Stimulated activated CD4-positive, alpha-beta T cell treated with anti-CD3 and anti-CD28 coated beads, Interleukin-4, amount 100 ng/mL, for 4 hours (primary cell): Measurements from ENCODE around the gene ZRANB1.

Experiments
- DNase-seq, 2 experiments: peaks; one replicate each; pipeline ENCODE4 v3.0.0-alpha.2; 2020

Gene ZRANB1

GRCh38 chr10:124996127-124996853 lies 54.4 kb downstream of the ZRANB1 start:
- DNase-seq, result no peak

GRCh38 chr10:124996854-124997215 lies 54.9 kb downstream of the ZRANB1 start:
- DNase-seq, result no peak

- DNase-seq, result no peak
Measured at GRCh38 chr10:124997306-124997705, 55.4 kb downstream of the ZRANB1 start.

DNA sequence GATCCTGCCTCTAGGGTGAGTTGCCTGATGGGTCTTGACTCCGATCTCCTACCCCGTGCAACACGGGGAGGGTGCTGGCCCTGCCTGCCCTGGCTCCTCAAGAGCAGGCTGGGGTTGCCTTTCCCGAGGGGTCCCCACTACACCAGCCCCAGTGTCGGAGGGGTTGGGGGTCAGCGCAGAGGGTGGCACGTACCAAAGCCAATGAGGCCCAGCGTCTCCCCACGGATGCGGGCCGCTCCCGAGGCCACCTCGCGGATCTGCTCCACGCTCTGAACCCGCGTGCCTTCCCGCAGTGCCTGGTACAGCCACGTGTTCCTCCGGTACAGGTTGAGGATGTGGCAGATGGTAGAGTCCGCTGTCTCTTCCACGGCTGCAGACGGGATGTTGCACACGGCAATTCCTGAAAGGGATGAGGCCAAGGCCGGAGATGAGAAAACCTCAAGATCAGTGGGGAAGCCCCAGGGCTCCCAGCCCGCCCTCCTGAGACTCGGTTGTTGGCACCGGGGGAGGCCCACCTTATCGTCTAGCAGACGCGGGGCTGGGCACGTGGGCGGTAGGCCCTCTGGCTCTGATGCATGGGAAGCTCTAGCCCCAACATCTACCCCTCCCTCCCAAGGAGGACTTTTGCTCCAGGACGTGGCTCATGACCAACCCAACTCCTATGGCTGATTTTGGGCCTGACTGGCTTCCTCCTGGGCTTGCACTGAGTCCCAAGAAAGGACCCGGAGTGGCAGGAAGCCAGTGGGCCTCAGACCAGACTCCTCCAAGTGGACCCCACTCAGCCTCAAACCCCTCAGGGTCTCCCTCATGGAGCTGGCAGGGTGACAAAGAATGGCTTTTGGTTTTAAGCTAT lies 56.1 kb downstream of the ZRANB1 start:
- no peak for DNase-seq

DNA sequence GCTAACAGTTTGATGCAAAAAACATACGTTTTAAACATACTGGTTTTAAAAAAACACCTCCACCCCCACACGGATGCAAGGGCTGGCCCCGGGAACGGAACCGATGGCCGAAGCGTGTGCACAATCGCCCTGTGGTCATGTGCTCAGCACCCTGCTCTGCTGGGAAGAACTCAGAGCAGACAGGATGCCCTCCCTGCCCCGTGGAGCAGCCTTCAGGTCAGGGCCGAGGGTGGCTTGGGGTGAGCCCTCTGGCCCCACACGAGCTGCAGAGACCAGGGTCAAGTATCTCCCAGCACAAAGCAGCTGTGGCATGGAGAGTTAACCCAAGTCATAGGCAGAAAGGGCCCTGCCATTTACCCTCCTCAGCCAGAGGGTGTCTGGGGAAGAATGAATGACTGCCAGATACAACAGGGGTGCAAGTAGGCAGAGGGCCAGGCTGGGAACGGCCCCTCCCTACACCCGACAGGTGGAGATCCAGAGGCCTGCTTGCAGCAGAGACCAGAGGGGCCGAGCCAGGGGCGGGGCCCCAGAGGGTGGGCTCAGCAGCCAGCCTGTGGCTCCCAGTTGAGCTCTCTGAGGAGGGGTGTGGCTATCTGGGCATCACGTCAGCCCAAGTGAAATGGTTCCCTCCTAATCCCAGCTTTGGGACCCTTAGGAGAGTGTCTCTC lies 56.8 kb downstream of the ZRANB1 start:
- no peak for DNase-seq

- no peak for DNase-seq
Measured at GRCh38 chr10:124999433-125000365, 57.8 kb downstream of the ZRANB1 start.

DNA sequence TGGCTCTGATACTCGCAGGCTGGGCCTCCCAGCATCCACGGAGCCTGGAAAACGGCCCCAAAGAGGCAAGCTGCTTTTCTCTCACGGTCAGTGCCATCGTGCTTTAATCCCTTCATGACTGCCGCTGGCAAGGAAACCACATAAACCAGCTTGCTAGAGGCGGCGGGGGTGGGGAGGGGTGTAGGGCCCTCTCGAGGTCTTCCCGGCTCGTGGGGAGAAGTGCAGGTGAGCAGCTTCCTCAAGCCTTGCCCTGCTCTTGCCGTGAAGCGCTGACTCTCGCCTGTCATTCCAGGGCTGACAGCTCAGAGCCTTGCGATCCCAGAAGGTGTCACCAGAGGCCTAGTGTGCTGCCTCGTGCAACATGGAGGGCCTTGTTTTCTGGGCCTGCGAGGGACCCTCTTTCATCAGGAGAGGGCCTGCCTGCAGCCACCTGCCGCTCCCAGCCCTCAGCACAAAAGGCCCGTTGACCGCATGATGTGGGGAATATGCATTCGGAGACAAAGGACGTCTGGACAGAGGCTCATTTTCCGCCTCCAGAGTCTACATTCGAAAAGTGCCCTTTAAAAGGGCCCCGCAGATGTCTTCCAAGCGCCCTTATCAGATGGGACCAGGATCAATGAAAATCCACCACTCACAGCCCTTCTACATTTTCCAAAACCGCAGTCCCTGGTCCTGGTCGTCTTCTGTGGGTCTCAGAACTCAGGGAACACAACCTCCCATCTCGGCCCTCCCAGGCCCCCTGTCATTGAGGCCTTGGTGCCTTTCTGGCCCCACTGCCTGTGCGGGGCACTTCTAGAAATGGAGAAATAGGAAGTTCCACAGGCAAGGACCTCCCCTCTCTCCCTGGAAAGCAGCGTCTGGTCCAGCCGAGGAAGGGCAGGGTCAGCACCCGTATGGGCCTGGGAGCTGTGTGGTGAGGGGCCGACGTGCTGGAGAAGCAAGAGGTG lies 58.7 kb downstream of the ZRANB1 start:
- DNase-seq, result no peak

DNA sequence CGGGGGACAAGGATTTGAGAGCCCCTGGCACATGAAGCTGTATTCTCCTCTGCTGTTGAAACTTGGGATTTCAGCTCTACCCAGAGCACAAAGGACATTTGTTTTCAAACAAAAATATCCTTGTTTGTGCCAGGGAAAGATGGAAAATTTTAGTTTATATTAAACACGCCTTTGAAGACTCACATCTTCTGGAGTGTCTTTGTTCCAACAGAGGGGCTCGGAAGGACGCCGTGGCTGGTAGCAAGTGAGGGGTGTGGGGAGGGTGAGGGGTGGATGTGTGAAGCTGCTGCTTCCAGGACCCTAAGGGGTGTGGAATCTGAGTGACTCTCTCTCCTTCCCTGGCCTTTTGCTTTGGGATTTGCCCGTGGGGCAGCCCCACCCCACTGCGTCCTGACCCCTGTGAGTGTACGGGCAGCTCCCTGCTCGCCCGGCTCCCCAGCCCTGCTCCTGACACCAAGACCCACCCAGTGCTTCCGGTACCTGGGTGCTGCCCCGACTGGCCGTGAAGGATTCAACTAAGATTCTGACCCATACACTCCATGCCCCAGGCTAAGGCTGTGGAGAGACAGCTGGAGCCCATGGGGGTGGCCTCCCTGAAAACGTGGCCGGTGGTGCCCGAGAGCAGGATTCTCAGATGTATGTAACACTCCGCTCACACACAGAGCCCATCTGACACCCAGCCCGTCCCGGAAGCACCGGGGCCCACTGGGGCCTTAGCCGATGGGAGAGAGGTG lies 59.6 kb downstream of the ZRANB1 start:
- no peak for DNase-seq

GRCh38 chr10:125002047-125002422 lies 60.1 kb downstream of the ZRANB1 start:
- DNase-seq, result no peak

- no peak for DNase-seq
Measured at GRCh38 chr10:125002423-125003145, 60.7 kb downstream of the ZRANB1 start.

DNA sequence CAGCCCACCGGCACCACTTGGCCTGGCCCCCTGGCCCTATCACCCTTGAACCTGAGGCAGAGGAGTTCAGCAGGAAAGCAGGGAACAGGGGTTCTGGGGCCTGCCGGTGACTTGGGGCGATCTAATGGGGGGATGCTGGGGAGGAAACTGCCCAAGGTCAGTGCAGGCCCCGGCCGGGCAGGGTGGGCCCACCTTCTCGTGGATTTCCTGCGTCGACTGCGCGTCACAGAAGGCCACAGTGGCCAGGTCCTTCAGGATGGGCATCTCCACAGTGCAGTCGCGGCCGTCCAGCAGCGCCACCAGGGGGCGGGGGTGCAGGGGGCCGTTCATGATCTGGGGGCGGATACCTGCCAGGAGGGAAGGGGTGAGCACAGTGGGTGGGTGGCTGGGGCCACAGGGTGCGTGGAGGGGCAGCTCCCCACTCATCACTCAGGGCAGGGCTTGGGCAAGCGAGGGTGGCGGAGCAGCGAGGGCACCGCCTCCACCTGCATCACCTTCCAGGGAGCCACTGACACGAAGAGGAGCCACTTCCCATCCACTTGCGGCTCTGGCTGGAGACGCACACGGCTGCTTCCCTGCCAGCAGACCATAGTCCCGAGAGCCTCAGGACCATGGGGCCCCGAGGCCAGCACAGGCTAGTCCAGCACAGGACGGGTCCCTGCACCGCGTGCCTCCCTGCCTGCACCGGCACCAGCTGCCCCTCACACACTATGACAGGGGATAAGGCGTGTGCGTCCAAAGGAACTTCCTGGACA lies 61.4 kb downstream of the ZRANB1 start:
- no peak for DNase-seq

DNA sequence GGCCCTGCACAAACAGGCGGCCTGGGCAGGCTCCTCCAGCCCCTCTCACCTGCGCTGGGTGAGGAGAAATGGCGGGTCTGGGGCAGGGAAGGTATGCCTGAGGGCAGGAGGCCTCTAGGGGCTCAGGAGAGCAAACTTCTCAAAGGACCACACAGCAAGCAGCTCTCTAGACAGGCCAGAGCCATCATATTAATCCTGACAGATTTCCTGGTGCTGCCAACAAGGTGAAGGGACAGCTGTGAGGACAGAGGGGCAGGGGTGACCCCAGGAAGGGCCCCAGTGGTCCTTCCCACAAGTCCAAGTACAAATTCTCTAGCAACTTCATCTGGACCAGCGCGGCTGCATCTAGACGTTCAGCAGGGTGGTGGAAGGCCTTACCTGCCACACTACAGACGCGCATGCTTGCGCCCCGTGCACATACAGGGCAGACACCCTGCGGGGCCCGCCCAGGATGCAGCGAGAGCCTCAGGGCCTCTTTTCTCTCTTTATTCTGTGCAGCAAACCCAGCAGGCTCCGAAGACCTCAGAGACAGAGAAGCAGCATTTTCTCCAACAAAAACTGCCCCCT lies 62.1 kb downstream of the ZRANB1 start:
- no peak for DNase-seq

DNA sequence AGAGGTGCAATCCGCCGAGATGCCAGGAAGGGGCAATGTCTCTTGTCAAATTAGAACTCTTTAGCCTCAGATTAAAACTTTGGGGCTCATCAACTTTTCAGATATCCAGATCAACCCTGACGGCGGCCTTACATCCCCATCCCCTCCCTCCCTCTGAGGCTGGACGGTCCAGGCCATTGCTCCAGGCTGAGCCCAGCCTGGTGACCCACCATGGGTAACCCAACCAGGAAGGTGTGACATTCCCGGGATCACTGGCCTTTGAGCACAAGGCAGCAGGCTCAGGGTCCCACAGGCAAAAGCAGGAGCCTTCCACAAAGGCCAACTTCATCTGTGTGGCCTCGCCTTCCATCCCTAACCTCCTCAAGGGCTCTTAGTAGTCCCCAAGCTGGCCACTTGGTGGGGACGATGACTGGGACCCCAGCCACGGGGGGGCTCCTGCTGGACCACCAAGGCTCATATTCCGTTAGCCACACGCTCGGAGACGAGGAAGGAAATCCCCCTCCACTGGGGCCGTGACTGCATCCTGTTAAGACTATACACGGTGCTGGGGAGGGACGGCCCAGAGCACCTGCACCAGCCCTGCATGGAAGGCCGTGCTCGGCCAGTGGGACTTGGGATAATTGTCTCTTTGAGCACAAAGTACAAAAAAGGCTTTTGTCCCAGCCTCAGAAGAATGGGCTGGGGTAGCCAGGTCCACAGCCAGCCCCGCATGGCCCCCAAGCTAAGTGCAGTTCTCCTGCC lies 62.8 kb downstream of the ZRANB1 start:
- DNase-seq, result no peak

GRCh38 chr10:125005312-125006187 lies 63.6 kb downstream of the ZRANB1 start:
- no peak for DNase-seq

DNA sequence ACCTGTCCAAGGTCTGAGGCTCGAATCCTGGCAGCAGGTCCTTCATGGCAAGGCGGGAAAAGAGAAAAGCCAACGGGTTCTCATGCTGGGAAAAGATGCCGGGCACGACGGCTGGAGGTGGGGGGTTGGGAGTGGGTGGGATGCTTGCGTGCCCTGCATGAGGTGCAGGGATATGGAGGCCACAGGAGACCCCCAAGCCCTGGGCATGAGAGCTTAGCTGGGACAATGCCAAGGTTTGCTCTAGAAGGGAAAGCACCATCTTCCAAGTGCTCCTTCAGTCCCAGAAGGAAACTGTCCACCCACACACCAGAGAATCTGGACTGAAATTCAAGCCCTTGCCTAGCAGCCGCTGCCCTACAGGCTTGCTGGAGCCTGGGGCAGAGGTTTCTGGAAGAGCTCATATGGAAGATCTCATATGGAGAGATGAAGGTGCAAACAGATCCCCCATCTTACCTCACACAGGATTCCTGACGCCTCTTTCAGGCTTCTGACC lies 64.3 kb downstream of the ZRANB1 start:
- no peak for DNase-seq

- no peak for DNase-seq
Measured at GRCh38 chr10:125006921-125007426, 65.1 kb downstream of the ZRANB1 start.

DNA sequence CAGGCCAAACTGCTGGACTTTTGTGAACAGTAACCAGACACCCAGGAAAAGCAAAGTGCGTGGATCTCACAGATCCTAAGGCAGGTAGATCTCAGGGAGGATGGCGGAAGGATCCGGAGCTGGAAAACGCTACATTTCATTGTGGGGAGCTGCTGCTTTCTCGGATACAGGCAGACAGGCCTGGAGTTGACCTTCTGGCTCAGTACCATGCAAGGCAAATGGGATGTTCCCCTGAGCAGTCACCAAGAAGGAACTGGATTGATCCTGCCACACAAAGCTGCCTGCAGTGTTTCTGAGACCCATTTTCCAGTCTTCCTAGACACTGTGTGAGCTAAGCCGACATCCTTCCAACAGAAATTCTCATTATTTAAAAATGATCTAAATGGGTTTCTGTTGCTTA lies 65.5 kb downstream of the ZRANB1 start:
- no peak for DNase-seq
